ENCODE results near the gene MYO6. TPM values are rescaled to one million over a fixed set of nuclear protein-coding genes. Genes with fewer than 3 reads are reported as not detected.

The MYO6 gene
- polyA plus RNA-seq, 1 donor, result 88.6 TPM

- Histone ChIP-seq H3K4me1 (ENCODE audit: control insufficient read depth, insufficient read depth, low read length) (peaks cover 8% of the 10 kb centered on the region), H3K27ac (ENCODE audit: low read length) (no peak overlapping the region), H3K27me3 (ENCODE audit: control insufficient read depth, insufficient read depth, low read length) (no peaks in the 10 kb centered on the region), H3K4me3 (ENCODE audit: low read length) (no peak overlapping the region), H3K36me3 (ENCODE audit: control insufficient read depth, insufficient read depth, low read length) (peaks cover 5% of the 10 kb centered on the region), H3K9me3 (ENCODE audit: control insufficient read depth, low read depth, low read length) (no peaks in the 10 kb centered on the region)
- 100% methylated on average over 1 of the region's 7 CpGs for WGBS (ENCODE audit: insufficient coverage, low lambda C conversion rate)
- DNase-seq, result no peak
Measured at GRCh38 chr6:75850026-75850833, 101.2 kb downstream of the MYO6 start.

DNA sequence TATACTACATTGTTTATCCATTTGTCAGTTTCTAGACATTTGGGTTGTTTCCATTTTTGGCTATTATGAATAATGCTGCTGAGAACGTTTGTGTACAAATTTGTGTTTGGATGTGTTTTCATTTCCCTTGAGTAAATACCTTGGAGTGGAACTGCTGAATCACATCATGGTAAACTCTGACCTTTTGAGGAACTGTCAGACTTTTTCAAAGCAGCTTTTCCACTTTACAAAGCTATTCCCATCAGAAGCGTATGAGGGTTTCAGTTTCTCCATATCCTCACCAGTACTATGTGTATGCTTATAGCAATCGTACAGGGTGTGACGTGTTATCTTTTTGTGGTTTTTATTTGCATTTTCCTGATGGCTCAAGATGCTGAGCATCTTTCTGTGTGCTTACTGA is 103.7 kb downstream of the MYO6 start:
- H3K4me1 ChIP-seq (ENCODE audit: control insufficient read depth, insufficient read depth, low read length), result peaks cover 8% of the 10 kb centered on the region
- H3K27me3 ChIP-seq (ENCODE audit: control insufficient read depth, insufficient read depth, low read length), result no peaks in the 10 kb centered on the region
- no CpG with 5 or more reads among the region's 4 CpGs for WGBS (ENCODE audit: insufficient coverage, low lambda C conversion rate)
- DNase-seq, result peak; percentile 15 to 68
- H3K9me3 ChIP-seq (ENCODE audit: control insufficient read depth, low read depth, low read length), result no peaks in the 10 kb centered on the region
- peaks cover 8% of the 10 kb centered on the region for H3K36me3 ChIP-seq (ENCODE audit: control insufficient read depth, insufficient read depth, low read length)
- H3K4me3 ChIP-seq (ENCODE audit: low read length), result no peak overlapping the region
- peak overlapping the region; percentile 12 for H3K27ac ChIP-seq (ENCODE audit: low read length)

GRCh38 chr6:75853806-75854205 is 104.8 kb downstream of the MYO6 start:
- Histone ChIP-seq H3K4me1 (ENCODE audit: control insufficient read depth, insufficient read depth, low read length) (peaks cover 8% of the 10 kb centered on the region), H3K27ac (ENCODE audit: low read length) (peak overlapping the region; percentile 42), H3K4me3 (ENCODE audit: low read length) (no peak overlapping the region), H3K9me3 (ENCODE audit: control insufficient read depth, low read depth, low read length) (no peaks in the 10 kb centered on the region), H3K27me3 (ENCODE audit: control insufficient read depth, insufficient read depth, low read length) (no peaks in the 10 kb centered on the region), H3K36me3 (ENCODE audit: control insufficient read depth, insufficient read depth, low read length) (peaks cover 8% of the 10 kb centered on the region)
- no CpG with 5 or more reads among the region's 2 CpGs for WGBS (ENCODE audit: insufficient coverage, low lambda C conversion rate)
- peak; percentile 37 to 81 for DNase-seq

DNA sequence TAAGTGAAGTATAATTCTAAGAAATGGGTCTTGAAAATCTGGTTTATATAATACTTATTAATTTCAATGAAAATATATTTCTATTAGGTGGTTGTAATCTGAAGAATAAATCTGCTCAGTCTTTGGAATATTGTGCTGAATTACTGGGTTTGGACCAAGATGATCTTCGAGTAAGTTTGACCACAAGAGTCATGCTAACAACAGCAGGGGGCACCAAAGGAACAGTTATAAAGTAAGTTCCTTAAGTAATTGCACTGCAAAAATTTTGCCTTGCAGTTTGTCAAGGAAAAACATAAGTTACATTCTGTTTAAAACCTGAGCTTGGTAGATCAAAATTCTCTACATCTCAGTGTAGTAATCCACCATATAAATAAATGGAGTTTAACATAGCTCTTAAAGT is 106.0 kb downstream of the MYO6 start:
- H3K27me3 ChIP-seq (ENCODE audit: control insufficient read depth, insufficient read depth, low read length), result no peaks in the 10 kb centered on the region
- peak; percentile 52 to 54 for DNase-seq
- H3K36me3 ChIP-seq (ENCODE audit: control insufficient read depth, insufficient read depth, low read length), result peaks cover 20% of the 10 kb centered on the region
- peaks cover 8% of the 10 kb centered on the region for H3K4me1 ChIP-seq (ENCODE audit: control insufficient read depth, insufficient read depth, low read length)
- H3K9me3 ChIP-seq (ENCODE audit: control insufficient read depth, low read depth, low read length), result no peaks in the 10 kb centered on the region
- no peak overlapping the region for H3K4me3 ChIP-seq (ENCODE audit: low read length)
- no peak overlapping the region for H3K27ac ChIP-seq (ENCODE audit: low read length)
- no CpG with 5 or more reads among the region's 1 CpG for WGBS (ENCODE audit: insufficient coverage, low lambda C conversion rate)

- no peak for DNase-seq
- H3K27me3 ChIP-seq (ENCODE audit: control insufficient read depth, insufficient read depth, low read length), result no peaks in the 10 kb centered on the region
- no peak overlapping the region for H3K27ac ChIP-seq (ENCODE audit: low read length)
- H3K9me3 ChIP-seq (ENCODE audit: control insufficient read depth, low read depth, low read length), result no peaks in the 10 kb centered on the region
- no CpG with 5 or more reads among the region's 1 CpG for WGBS (ENCODE audit: insufficient coverage, low lambda C conversion rate)
- H3K36me3 ChIP-seq (ENCODE audit: control insufficient read depth, insufficient read depth, low read length), result peaks cover 25% of the 10 kb centered on the region
- no peak overlapping the region for H3K4me3 ChIP-seq (ENCODE audit: low read length)
- H3K4me1 ChIP-seq (ENCODE audit: control insufficient read depth, insufficient read depth, low read length), result peaks cover 8% of the 10 kb centered on the region
Measured at GRCh38 chr6:75856902-75857301, 107.9 kb downstream of the MYO6 start.

- WGBS (ENCODE audit: insufficient coverage, low lambda C conversion rate), result no CpG with 5 or more reads among the region's 3 CpGs
Measured at GRCh38 chr6:75863001-75863400, 114.0 kb downstream of the MYO6 start.

GRCh38 chr6:75863784-75864183 is 114.7 kb downstream of the MYO6 start:
- Histone ChIP-seq H3K4me1 (ENCODE audit: control insufficient read depth, insufficient read depth, low read length) (peaks cover 4% of the 10 kb centered on the region), H3K27me3 (ENCODE audit: control insufficient read depth, insufficient read depth, low read length) (no peaks in the 10 kb centered on the region), H3K27ac (ENCODE audit: low read length) (peak overlapping the region; percentile 63), H3K36me3 (ENCODE audit: control insufficient read depth, insufficient read depth, low read length) (peaks cover 46% of the 10 kb centered on the region), H3K9me3 (ENCODE audit: control insufficient read depth, low read depth, low read length) (no peaks in the 10 kb centered on the region), H3K4me3 (ENCODE audit: low read length) (no peak overlapping the region)
- no peak for DNase-seq
- 100% methylated on average over 1 of the region's 3 CpGs for WGBS (ENCODE audit: insufficient coverage, low lambda C conversion rate)

More at GRCh38 chr6:75863001-75863400, 114.0 kb downstream of the MYO6 start:
- Histone ChIP-seq H3K36me3 (ENCODE audit: control insufficient read depth, insufficient read depth, low read length) (peaks cover 46% of the 10 kb centered on the region), H3K27me3 (ENCODE audit: control insufficient read depth, insufficient read depth, low read length) (no peaks in the 10 kb centered on the region), H3K4me1 (ENCODE audit: control insufficient read depth, insufficient read depth, low read length) (peaks cover 4% of the 10 kb centered on the region), H3K9me3 (ENCODE audit: control insufficient read depth, low read depth, low read length) (no peaks in the 10 kb centered on the region), H3K4me3 (ENCODE audit: low read length) (no peak overlapping the region), H3K27ac (ENCODE audit: low read length) (no peak overlapping the region)
- DNase-seq, result no peak

DNA sequence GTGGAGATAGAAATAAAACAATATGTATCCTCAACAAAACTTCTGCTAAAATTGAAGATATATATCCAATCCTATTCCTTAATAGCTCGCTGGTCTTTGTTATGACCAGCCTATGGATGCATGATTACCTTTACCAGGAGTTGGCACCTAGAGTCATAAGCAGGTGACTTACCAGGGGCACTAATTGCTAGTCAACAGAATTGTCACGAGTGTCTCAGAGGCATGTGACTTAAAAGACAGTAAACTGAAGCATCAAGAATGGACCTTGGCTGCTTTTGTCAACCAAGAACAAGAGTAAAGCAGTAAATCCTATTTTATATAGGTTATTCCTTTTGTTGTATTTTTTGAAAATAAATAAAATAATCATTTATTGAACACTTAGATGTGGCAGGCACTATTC is 115.4 kb downstream of the MYO6 start:
- H3K36me3 ChIP-seq (ENCODE audit: control insufficient read depth, insufficient read depth, low read length), result peaks cover 43% of the 10 kb centered on the region
- no CpG with 5 or more reads among the region's 2 CpGs for whole genome bisulfite sequencing (ENCODE audit: insufficient coverage, low lambda C conversion rate)

DNA sequence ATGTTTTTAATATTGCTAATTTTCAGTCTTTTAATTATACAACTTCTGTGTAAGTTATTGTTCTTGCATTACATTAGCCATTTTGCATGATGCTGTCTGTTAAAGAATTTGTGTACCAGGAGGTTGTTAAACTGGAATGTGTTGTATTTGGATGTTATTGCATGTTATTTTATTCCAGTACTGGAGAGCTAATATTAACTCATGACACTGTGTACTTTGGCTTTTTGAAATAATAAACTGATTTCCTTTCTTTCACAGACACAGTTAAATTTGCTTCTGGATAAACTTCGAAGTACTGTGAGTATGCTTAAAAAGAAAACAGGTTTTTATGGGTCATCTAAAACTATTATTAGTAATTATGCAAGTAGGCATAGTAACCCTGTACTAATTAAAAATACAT is 121.3 kb downstream of the MYO6 start:
- Histone ChIP-seq H3K36me3 (ENCODE audit: control insufficient read depth, insufficient read depth, low read length) (peaks cover 37% of the 10 kb centered on the region), H3K27ac (ENCODE audit: low read length) (no peak overlapping the region), H3K9me3 (ENCODE audit: control insufficient read depth, low read depth, low read length) (no peaks in the 10 kb centered on the region), H3K27me3 (ENCODE audit: control insufficient read depth, insufficient read depth, low read length) (no peaks in the 10 kb centered on the region), H3K4me3 (ENCODE audit: low read length) (no peak overlapping the region), H3K4me1 (ENCODE audit: control insufficient read depth, insufficient read depth, low read length) (no peaks in the 10 kb centered on the region)
- 57% methylated on average over 1 of the region's 1 CpG for WGBS (ENCODE audit: insufficient coverage, low lambda C conversion rate)
- peak in 1 of 2 donors; percentile 15 for DNase-seq

More for the DNA sequence above, 115.4 kb downstream of the MYO6 start:
- peak overlapping the region; percentile 72 for H3K27ac ChIP-seq (ENCODE audit: low read length)
- no peaks in the 10 kb centered on the region for H3K9me3 ChIP-seq (ENCODE audit: control insufficient read depth, low read depth, low read length)
- no peak overlapping the region for H3K4me3 ChIP-seq (ENCODE audit: low read length)
- DNase-seq, result peak; percentile 58 to 79
- no peaks in the 10 kb centered on the region for H3K27me3 ChIP-seq (ENCODE audit: control insufficient read depth, insufficient read depth, low read length)
- peaks cover 4% of the 10 kb centered on the region for H3K4me1 ChIP-seq (ENCODE audit: control insufficient read depth, insufficient read depth, low read length)

DNA sequence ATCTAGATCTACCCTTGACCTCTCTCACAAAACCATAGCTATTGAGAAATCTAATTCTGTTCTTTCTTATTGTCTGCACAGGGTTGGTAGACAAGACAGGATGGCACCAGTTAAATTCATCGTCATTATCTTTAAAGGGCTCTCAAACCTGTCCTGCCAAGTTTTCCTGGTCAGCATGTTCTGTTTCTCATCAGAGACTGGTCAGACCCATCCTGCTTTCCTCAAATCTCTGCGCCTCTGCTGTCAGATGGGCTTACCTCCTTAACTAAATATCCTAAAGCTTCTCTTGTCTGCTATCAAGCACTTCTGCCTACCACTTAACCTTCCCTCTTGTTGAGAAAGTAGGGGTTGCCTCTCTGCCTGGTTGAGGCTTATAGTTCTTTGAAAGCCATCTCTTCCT is 125.2 kb downstream of the MYO6 start:
- Histone ChIP-seq H3K27ac (ENCODE audit: low read length) (no peak overlapping the region), H3K9me3 (ENCODE audit: control insufficient read depth, low read depth, low read length) (no peaks in the 10 kb centered on the region), H3K36me3 (ENCODE audit: control insufficient read depth, insufficient read depth, low read length) (peaks cover 40% of the 10 kb centered on the region), H3K4me3 (ENCODE audit: low read length) (no peak overlapping the region), H3K4me1 (ENCODE audit: control insufficient read depth, insufficient read depth, low read length) (no peaks in the 10 kb centered on the region), H3K27me3 (ENCODE audit: control insufficient read depth, insufficient read depth, low read length) (no peaks in the 10 kb centered on the region)
- DNase-seq, result no peak
- no CpG with 5 or more reads among the region's 2 CpGs for WGBS (ENCODE audit: insufficient coverage, low lambda C conversion rate)

GRCh38 chr6:75876152-75876551 is 127.1 kb downstream of the MYO6 start:
- H3K27me3 ChIP-seq (ENCODE audit: control insufficient read depth, insufficient read depth, low read length), result no peaks in the 10 kb centered on the region
- no peak overlapping the region for H3K4me3 ChIP-seq (ENCODE audit: low read length)
- DNase-seq, result no peak
- H3K4me1 ChIP-seq (ENCODE audit: control insufficient read depth, insufficient read depth, low read length), result no peaks in the 10 kb centered on the region
- no peaks in the 10 kb centered on the region for H3K9me3 ChIP-seq (ENCODE audit: control insufficient read depth, low read depth, low read length)
- no peak overlapping the region for H3K27ac ChIP-seq (ENCODE audit: low read length)
- peaks cover 48% of the 10 kb centered on the region for H3K36me3 ChIP-seq (ENCODE audit: control insufficient read depth, insufficient read depth, low read length)
